ENCODE measurements around the gene NCAN. TPM values are rescaled to one million over a fixed set of nuclear protein-coding genes. Genes with fewer than 3 reads are reported as not detected.
"Not testable (repeated sequence)": the region's sequence is repeated elsewhere in the genome, so short reads cannot be mapped to it uniquely, and the experiment has no call there.

The NCAN gene
- total RNA-seq, 6 experiments from 2014 or later = 0.04 to 0.07 (median 0.06) TPM; not detected in 2

GRCh38 chr19:19239675-19240074 lies 27.9 kb downstream of the NCAN start:
- H3K36me3 ChIP-seq = no peaks in the 10 kb centered on the region
- no peak for ATAC-seq

GRCh38 chr19:19240476-19240875 lies 28.7 kb downstream of the NCAN start:
- 74% methylated on average over 7 of the region's 9 CpGs for WGBS (ENCODE audit: insufficient coverage, low coverage, low lambda C conversion rate, missing lambda C conversion rate)
- TF ChIP-seq CTCF (IDR thresholded peaks at IDR 0.05) (no peak), POLR2A (IDR thresholded peaks at IDR 0.05) (no peak)

More at GRCh38 chr19:19239675-19240074, 27.9 kb downstream of the NCAN start:
- Histone ChIP-seq H3K27ac (no peak overlapping the region), H3K4me1 (no peaks in the 10 kb centered on the region), H3K4me3 (no peak overlapping the region), H3K9me3 (no peaks in the 10 kb centered on the region), H3K27me3 (no peaks in the 10 kb centered on the region)
- TF ChIP-seq POLR2A (IDR thresholded peaks at IDR 0.05) (no peak), CTCF (IDR thresholded peaks at IDR 0.05) (no peak)
- intact Hi-C loops (cut with DNase I) = no loop called here
- no peak for DNase-seq

GRCh38 chr19:19250196-19250801 lies 38.5 kb downstream of the NCAN start:
- intact Hi-C loops (cut with DNase I) = no loop called here
- H3K4me3 ChIP-seq = no peak overlapping the region
- DNase-seq (no peak), ATAC-seq (no peak)
- no peaks in the 10 kb centered on the region for H3K9me3 ChIP-seq
- WGBS (ENCODE audit: insufficient coverage, low coverage, low lambda C conversion rate, missing lambda C conversion rate) = 52% methylated on average over 5 of the region's 5 CpGs
- no peaks in the 10 kb centered on the region for H3K27me3 ChIP-seq
- no peak overlapping the region for H3K27ac ChIP-seq
- TF ChIP-seq CTCF (IDR thresholded peaks at IDR 0.05) (no peak), POLR2A (IDR thresholded peaks at IDR 0.05) (no peak)
- H3K36me3 ChIP-seq = no peaks in the 10 kb centered on the region
- no peaks in the 10 kb centered on the region for H3K4me1 ChIP-seq

More at GRCh38 chr19:19240476-19240875, 28.7 kb downstream of the NCAN start:
- intact Hi-C loops (cut with DNase I) = no loop called here
- H3K36me3 ChIP-seq = no peaks in the 10 kb centered on the region
- H3K4me3 ChIP-seq = no peak overlapping the region
- H3K27me3 ChIP-seq = no peaks in the 10 kb centered on the region
- no peak overlapping the region for H3K27ac ChIP-seq
- no peaks in the 10 kb centered on the region for H3K9me3 ChIP-seq
- no peak for DNase-seq
- ATAC-seq = no peak
- no peaks in the 10 kb centered on the region for H3K4me1 ChIP-seq

DNA sequence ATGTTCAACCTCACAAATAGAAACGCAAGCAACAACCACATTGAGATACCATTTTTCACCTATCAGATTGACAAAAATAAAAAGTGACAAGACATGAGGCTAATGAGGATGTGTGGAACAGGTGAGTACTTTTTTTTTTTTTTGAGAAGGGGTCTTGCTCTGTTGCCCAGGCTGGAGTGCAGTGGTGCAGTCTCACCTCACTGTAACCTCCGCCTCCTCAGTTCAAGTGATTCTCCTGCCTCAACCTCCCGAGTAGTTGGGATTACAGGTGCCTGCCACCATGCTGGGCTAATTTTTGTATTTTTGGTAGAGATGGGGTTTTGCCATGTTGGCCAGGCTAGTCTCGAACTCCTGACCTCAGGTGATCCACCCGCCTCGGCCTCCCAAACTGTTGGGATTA lies 41.7 kb downstream of the NCAN start:
- H3K9me3 ChIP-seq; H3K36me3 ChIP-seq; H3K4me1 ChIP-seq; H3K27me3 ChIP-seq; intact Hi-C loops (cut with DNase I); DNase-seq; H3K4me3 ChIP-seq; ATAC-seq; H3K27ac ChIP-seq: not testable (repeated sequence)
- 67% methylated on average over 6 of the region's 6 CpGs for WGBS (ENCODE audit: insufficient coverage, low coverage, low lambda C conversion rate, missing lambda C conversion rate)

DNA sequence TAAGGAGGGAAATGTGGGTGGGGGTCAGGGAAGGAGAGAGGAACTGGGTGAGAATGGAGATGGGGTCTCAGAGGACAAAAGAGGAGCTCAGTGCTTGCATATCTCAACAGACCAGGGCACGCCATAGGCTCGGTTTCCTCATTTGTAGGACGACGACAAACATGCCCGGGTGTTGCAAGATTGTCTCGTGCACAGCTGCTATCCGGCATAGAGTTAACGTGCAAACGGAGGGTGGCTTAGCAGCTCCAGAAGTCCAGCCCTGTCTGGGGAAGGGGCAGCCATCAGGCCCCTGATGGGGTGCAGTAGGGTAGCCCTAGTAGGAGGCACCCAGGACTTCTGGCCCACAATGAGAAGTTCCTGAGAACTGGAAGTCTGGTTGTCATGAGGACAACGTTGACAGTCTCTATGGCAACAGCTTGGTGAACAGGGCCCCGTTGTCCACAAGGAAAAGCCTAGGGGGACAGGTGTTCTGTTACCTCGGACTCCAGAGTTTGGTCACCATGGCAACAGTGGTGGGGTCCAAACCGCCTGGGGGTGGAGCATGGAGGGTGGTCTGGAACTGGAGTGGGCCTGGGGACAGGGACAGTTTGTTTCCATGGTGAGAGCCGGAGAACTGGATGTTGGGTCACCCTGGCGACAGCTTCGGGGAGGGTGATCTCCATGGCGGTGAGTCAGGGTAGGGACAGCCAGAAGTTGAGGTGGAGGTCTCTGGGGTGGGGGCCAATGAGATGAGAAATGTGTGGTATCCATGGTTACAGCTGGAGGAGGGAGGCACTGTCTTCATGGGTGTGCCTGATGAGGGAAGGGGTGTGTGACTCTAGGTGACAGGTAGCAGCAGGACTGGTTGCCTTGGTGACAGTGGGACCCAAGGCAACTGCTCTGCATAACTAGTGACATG lies 44.6 kb downstream of the NCAN start:
- intact Hi-C loops (cut with DNase I) = no loop called here
- Histone ChIP-seq H3K4me3 (no peak overlapping the region), H3K27me3 (no peaks in the 10 kb centered on the region), H3K4me1 (no peaks in the 10 kb centered on the region), H3K27ac (no peak overlapping the region), H3K36me3 (no peaks in the 10 kb centered on the region), H3K9me3 (no peaks in the 10 kb centered on the region)
- ATAC-seq (peak in 3 of 4 donors; percentile 38 to 50 (median 49)), DNase-seq (no peak)
- no peak for TF ChIP-seq POLR2A (IDR thresholded peaks at IDR 0.05)
- no peak for TF ChIP-seq CTCF (IDR thresholded peaks at IDR 0.05)
- WGBS (ENCODE audit: insufficient coverage, low coverage, low lambda C conversion rate, missing lambda C conversion rate) = 38% methylated on average over 12 of the region's 17 CpGs

Data from right lobe of liver (tissue), 6 donors.